Lung (tissue), 12 donors: ENCODE measurements around the gene SP1. TPM values are rescaled to one million over a fixed set of nuclear protein-coding genes. Genes with fewer than 3 reads are reported as not detected.
A peak's percentile ranks its signal among the peaks of the same experiment; 100 is the strongest.
"Not testable (repeated sequence)": the region's sequence is repeated elsewhere in the genome, so short reads cannot be mapped to it uniquely, and the experiment has no call there.

ENCODE experiments used
- ATAC-seq: fragments of 200-7000 bp; cut with Tn5 transposase; one replicate; pipeline ENCODE4 v1.9.1; 2020; ENCODE audit warnings: moderate number of reproducible peaks; ENCODE audit not compliant: insufficient read depth, low FRiP score
- DNase-seq, 3 donors: peaks; one replicate each; pipeline ENCODE4 v3.0.0-alpha.2; 2013 to 2017
- H3K27ac ChIP-seq, 2 donors: one replicate each; pipeline ENCODE4 v1.5.1; 2013; ENCODE audit warnings: mild to moderate bottlenecking in 2 of 2, moderate library complexity in 2 of 2, control low read depth in 1 of 2, inconsistent platforms in 1 of 2, low read depth in 1 of 2, low read length in 1 of 2
- H3K27me3 ChIP-seq, 3 donors: one replicate each; pipeline ENCODE4 v1.5.1; 2013; ENCODE audit warnings: low read length in 2 of 3; ENCODE audit not compliant: control insufficient read depth in 3 of 3, insufficient read depth in 3 of 3
- H3K36me3 ChIP-seq, 4 donors: one replicate each; pipeline ENCODE4 v1.5.1; 2013; ENCODE audit warnings: low read length in 4 of 4, mild to moderate bottlenecking in 1 of 4, moderate library complexity in 1 of 4; ENCODE audit not compliant: control insufficient read depth in 4 of 4, insufficient read depth in 4 of 4
- H3K4me1 ChIP-seq, 5 donors: one replicate each; pipeline ENCODE4 v1.5.1; 2013; ENCODE audit warnings: low read length in 5 of 5, mild to moderate bottlenecking in 2 of 5, moderate library complexity in 1 of 5; ENCODE audit not compliant: control insufficient read depth in 5 of 5, insufficient read depth in 5 of 5
- H3K4me3 ChIP-seq: one replicate; pipeline ENCODE4 v1.5.1; 2013; ENCODE audit warnings: mild to moderate bottlenecking, control low read depth, moderate library complexity
- H3K9ac ChIP-seq, 2 donors: one replicate each; pipeline ENCODE4 v1.5.1; 2013; ENCODE audit warnings: low read length in 2 of 2, control low read depth in 1 of 2; ENCODE audit not compliant: insufficient read depth in 1 of 2
- H3K9me3 ChIP-seq, 4 donors: one replicate each; pipeline ENCODE4 v1.5.1; 2013; ENCODE audit warnings: low read length in 3 of 4, mild to moderate bottlenecking in 1 of 4, moderate library complexity in 1 of 4; ENCODE audit not compliant: control insufficient read depth in 4 of 4, insufficient read depth in 3 of 4
- WGBS, 2 donors: extraction: QIAGEN DNeasy Blood & Tissue Kit; methylation state at CpG; one replicate each; pipeline ENCODE4 v1.1.7; 2013; 5-methylcytosine and 5-hydroxymethylcytosine counted together
- polyA plus RNA-seq, 2 donors: library from polyadenylated mRNA; stranded (reverse); fragments of 200-250 nt; gene quantifications; one replicate each; pipeline ENCODE4 v1.2.1, GENCODE V29; 2013
- total RNA-seq, 2 donors: library from RNA; depleted of rRNA in 1 of 2; stranded (reverse); fragments of >200 nt in 1 of 2; gene quantifications; one replicate each; pipeline ENCODE4 v1.2.1, GENCODE V29; 2014 to 2021
- TF ChIP-seq, protein P1 (sequence below): IDR thresholded peaks from 2 replicates; pipeline ENCODE4 v1.5.1; 2012; ENCODE audit warnings: mild to moderate bottlenecking; ENCODE audit errors: control extremely low read depth, extremely low read depth
- donor health status: control.
- donor health status: control.
- donor health status: Bipolar disorder and iron deficiency.
- donor health status: healthy.
- donor health status: DM: yes; HTN: yes; CAD: no.

Gene SP1
- total and polyA plus RNA-seq, 4 donors = 16.2 to 72.2 (median 47.5) TPM

DNA sequence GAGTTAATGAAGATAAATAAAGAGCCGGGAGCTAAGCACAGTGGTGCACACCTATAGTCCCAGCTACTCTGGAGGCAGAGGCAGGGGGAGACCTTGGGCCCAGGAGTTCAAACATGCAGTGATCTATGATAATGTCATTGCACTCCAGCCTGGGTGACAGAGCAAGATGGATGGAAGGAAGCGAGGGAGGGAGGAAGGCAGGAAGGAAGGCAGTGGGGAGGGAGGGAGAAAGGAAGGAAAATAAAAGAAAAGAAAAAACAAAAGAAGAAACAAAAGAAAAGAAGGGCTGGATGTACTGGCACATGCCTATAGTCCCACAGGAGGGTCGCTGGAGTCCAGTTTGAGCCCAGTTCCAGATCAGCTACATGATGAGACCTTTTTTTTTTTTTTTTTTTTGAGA lies 24.9 kb upstream of the SP1 start:
- Histone ChIP-seq H3K4me3 (no peak overlapping the region), H3K9ac (no peak overlapping the region), H3K36me3 (no peaks in the 10 kb centered on the region), H3K27me3 (no peaks in the 10 kb centered on the region), H3K4me1 (peaks cover 0 to 7% (median 0%) of the 10 kb centered on the region in 5 donors), H3K9me3 (no peaks in the 10 kb centered on the region), H3K27ac (no peak overlapping the region)
- ATAC-seq (no peak), DNase-seq (no peak)
- 55 to 56% methylated on average over 3 of the region's 3 CpGs for WGBS, 2 donors
- TF ChIP-seq, protein P1, sequence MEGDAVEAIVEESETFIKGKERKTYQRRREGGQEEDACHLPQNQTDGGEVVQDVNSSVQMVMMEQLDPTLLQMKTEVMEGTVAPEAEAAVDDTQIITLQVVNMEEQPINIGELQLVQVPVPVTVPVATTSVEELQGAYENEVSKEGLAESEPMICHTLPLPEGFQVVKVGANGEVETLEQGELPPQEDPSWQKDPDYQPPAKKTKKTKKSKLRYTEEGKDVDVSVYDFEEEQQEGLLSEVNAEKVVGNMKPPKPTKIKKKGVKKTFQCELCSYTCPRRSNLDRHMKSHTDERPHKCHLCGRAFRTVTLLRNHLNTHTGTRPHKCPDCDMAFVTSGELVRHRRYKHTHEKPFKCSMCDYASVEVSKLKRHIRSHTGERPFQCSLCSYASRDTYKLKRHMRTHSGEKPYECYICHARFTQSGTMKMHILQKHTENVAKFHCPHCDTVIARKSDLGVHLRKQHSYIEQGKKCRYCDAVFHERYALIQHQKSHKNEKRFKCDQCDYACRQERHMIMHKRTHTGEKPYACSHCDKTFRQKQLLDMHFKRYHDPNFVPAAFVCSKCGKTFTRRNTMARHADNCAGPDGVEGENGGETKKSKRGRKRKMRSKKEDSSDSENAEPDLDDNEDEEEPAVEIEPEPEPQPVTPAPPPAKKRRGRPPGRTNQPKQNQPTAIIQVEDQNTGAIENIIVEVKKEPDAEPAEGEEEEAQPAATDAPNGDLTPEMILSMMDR = no peak

DNA sequence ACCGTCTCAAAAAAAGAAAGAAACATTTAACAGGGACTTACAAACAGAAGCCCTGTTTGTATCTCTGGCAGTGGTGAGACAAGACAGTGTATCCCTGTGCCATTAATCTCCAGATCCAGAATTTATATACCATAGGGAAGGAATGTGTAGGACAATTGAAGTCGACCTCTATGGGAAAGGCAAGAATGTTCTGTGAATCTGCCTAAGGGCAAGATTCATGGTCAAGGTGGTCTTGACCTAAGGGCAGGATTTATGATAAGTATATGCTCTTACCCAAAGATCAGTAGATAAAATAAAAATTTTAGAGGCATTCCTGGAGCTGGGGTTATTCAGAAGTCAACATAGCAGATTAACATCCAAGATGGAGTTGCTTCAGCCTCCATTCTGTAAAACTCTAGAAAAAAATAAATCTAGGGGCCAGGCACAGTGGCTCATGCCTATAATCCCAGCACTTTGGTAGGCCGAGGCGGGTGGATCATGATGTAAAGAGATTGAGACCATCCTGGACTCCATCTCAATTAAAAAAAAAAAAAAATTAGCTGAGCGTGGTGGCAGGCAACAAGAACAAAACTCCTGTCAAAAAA lies 21.0 kb upstream of the SP1 start:
- ATAC-seq = no peak
- no peaks in the 10 kb centered on the region for H3K4me1 ChIP-seq
- WGBS, 2 donors = 93 to 98% methylated on average over 5 of the region's 5 CpGs
- no peaks in the 10 kb centered on the region for H3K27me3 ChIP-seq
- no peak overlapping the region for H3K9ac ChIP-seq
- H3K9me3 ChIP-seq = no peaks in the 10 kb centered on the region
- DNase-seq = no peak
- TF ChIP-seq, protein P1 = no peak
- H3K4me3 ChIP-seq = no peak overlapping the region
- no peaks in the 10 kb centered on the region for H3K36me3 ChIP-seq
- H3K27ac ChIP-seq = no peak overlapping the region

DNA sequence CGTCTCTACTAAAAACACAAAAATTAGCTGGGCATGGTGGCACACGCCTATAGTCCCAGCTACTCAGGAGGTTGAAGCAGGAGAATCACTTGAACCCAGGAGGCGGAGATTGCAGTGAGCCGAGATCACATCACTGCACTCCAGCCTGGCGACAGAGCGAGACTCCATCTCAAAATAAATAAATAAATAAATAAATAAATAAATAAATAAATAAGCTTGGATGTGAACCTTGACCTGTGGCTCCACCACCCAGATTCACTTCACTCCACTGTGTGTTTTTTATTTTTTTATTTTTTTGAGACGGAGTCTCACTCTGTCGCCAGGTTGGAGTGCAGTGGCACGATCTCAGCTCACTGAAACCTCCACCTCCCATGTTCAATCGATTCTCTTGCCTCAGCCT lies 18.3 kb upstream of the SP1 start:
- not testable (repeated sequence) for H3K27me3 ChIP-seq, H3K9ac ChIP-seq, H3K27ac ChIP-seq, H3K4me3 ChIP-seq, H3K36me3 ChIP-seq, H3K9me3 ChIP-seq, H3K4me1 ChIP-seq, ATAC-seq, DNase-seq
- WGBS, 2 donors = 96 to 98% methylated on average over 10 of the region's 10 CpGs

DNA sequence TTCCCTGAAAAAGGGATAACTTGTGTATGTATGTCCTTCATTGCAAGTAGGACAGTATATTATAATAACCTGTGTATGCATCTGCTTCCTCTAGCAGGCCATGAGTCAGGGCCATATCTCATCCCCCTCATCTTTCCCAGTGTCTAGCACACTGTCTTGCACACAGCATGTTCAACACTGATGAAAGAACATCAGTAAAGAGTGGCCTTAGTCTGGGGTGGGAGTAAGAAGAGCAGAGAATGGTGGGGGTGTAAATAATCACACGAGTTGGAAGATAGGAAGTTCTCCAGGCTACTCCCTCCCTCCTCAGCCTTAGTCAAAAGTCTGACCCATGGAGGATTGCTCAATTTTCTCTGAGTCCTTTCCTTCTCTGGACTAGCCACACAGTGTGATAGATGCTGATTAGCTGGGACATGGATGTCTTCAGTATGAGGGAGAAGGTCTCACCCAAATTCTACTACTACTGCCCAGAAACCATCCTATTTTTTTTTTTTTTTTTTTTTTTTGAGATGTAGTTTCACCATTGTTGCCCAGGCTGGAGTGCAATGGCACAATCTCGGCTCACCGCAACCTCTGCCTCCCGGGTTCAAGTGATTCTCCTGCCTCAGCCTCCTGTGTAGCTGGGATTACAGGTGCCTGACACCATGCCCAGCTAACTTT lies 14.6 kb upstream of the SP1 start:
- no peak for DNase-seq
- TF ChIP-seq, protein P1 = no peak
- H3K27ac ChIP-seq = peak overlapping the region in 1 of 2 donors; percentile 27
- H3K4me3 ChIP-seq = no peak overlapping the region
- H3K27me3 ChIP-seq = no peaks in the 10 kb centered on the region
- 51% methylated on average over 4 of the region's 4 CpGs for WGBS, 2 donors
- H3K4me1 ChIP-seq = peaks cover 0 to under 1% (median 0%) of the 10 kb centered on the region in 5 donors
- no peaks in the 10 kb centered on the region for H3K36me3 ChIP-seq
- peak; percentile 54 for ATAC-seq
- no peak overlapping the region for H3K9ac ChIP-seq
- no peaks in the 10 kb centered on the region for H3K9me3 ChIP-seq

DNA sequence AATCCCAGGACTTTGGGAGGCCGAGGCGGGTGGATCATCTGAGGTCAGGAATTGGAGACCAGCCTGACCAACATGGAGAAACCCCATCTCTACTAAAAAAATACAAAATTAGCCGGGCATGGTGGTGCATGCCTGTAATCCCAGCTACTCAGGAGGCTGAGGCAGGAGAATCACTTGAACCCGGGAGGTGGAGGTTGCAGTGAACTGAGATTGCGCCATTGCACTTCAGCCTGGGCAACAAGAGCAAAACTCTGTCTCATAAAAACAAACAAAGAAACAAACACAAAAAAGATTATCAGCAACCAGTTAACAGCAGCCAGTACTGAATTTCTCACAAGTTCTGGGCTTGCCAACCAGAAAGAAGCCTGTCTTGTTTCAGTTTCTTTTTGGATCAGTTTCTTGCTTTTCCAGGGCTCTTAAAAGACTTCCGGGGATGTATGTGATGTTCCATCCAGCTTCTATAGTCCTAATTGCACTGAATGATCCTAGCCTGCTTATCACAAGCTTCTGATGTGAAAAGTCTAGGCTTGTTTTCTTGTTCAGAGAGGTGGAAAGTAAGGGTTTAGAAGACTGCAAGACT lies 6.3 kb upstream of the SP1 start:
- not testable (repeated sequence) for H3K36me3 ChIP-seq, H3K4me3 ChIP-seq, H3K9ac ChIP-seq, ATAC-seq, H3K27ac ChIP-seq, H3K27me3 ChIP-seq, H3K9me3 ChIP-seq
- peaks cover 2 to 17% (median 2%) of the 10 kb centered on the region in 5 donors for H3K4me1 ChIP-seq
- DNase-seq = peak in 1 of 3 donors; percentile 51
- WGBS, 2 donors = 69 to 84% methylated on average over 6 of the region's 6 CpGs

DNA sequence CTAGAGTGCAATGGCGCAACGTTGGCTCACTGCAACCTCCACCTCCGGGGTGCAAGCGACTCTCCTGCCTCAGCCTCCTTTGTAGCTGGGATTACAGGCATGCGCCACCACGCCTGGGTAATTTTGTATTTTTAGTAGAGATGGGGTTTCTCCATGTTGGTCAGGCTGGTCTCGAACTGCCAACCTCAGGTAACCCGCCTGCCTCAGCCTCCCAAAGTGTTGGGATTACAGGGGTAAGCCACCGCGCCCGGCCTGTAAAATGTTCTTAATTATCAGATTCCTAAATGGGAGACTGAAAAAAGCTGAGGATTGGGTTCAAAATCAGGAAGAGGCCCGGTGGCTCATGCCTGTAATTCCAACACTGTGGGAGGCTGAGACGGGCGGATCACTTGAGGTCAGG lies 5.7 kb upstream of the SP1 start:
- peaks cover 2 to 21% (median 6%) of the 10 kb centered on the region in 5 donors for H3K4me1 ChIP-seq
- not testable (repeated sequence) for DNase-seq, H3K9ac ChIP-seq, H3K4me3 ChIP-seq, H3K9me3 ChIP-seq, H3K36me3 ChIP-seq, H3K27me3 ChIP-seq, H3K27ac ChIP-seq, ATAC-seq
- WGBS, 2 donors = 83 to 84% methylated on average over 14 of the region's 14 CpGs
